ENCODE data around the gene LAMB4.

GRCh38 chr7:108093851-108094331 lies 36.3 kb downstream of the LAMB4 start:
- TF ChIP-seq CTCF (IDR thresholded peaks at IDR 0.05): no peak
- no peak for TF ChIP-seq POLR2A (IDR thresholded peaks at IDR 0.05)

All from Peyer's patch (tissue), 4 donors.